ENCODE data around the gene GALNT10.

DNA sequence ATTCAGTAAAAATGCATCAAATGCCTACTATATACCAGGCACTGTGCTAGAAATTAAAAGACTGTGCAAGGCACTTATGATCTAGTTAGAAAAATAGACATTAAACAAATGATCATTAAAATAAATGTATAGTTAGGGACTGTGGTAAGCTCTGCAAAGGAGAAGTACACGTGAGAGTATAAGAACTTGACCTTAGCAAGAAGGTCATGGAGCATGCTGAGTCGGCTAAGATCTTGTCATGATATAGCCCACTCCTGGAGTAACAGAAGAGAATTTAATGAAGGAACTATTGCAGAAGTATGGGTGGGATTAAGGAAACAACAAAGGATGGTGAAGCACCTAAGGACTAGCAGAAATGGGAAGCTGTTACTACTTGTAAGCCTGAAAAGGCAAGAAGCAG is 231.8 kb downstream of the GALNT10 start:
- TF ChIP-seq, protein P1, sequence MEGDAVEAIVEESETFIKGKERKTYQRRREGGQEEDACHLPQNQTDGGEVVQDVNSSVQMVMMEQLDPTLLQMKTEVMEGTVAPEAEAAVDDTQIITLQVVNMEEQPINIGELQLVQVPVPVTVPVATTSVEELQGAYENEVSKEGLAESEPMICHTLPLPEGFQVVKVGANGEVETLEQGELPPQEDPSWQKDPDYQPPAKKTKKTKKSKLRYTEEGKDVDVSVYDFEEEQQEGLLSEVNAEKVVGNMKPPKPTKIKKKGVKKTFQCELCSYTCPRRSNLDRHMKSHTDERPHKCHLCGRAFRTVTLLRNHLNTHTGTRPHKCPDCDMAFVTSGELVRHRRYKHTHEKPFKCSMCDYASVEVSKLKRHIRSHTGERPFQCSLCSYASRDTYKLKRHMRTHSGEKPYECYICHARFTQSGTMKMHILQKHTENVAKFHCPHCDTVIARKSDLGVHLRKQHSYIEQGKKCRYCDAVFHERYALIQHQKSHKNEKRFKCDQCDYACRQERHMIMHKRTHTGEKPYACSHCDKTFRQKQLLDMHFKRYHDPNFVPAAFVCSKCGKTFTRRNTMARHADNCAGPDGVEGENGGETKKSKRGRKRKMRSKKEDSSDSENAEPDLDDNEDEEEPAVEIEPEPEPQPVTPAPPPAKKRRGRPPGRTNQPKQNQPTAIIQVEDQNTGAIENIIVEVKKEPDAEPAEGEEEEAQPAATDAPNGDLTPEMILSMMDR (IDR thresholded peaks at IDR 0.05; ENCODE audit: insufficient read depth, low read depth, low read length), result no peak
- no peak for TF ChIP-seq EZH2 (IDR thresholded peaks at IDR 0.05; ENCODE audit: insufficient read depth, low read length)
